RWPE1 (cell line): ENCODE measurements around the gene POU6F2.

Experiments
- CTCF ChIA-PET: fragments of 350-600 bp; sonication (Branson Sonifier 250); formaldehyde crosslinking; extraction: SDS; loops from one replicate; lab custom pipeline; 2021; lab: Yijun Ruan, JAX
- POLR2A ChIA-PET: fragments of 400-600 bp; formaldehyde crosslinking; extraction: SDS; loops from one replicate; lab custom pipeline; 2020; ENCODE audit warnings: antibody characterized with exemption; ENCODE audit not compliant: low non-redundant PET; lab: Yijun Ruan, JAX
- DNase-seq: peaks from one replicate; pipeline ENCODE4 v3.0.0; 2012; ENCODE audit warnings: low spot score
- H3K27ac ChIP-seq: fragments of 450-650 bp; 2 replicates; pipeline ENCODE4 v1.5.1; 2017
- TF ChIP-seq, protein P1 (sequence below): fragments of 450-650 bp; conservative IDR thresholded peaks from 2 replicates; pipeline ENCODE4 v1.5.1; 2017; ENCODE audit warnings: low read depth, mild to moderate bottlenecking

The POU6F2 gene

DNA sequence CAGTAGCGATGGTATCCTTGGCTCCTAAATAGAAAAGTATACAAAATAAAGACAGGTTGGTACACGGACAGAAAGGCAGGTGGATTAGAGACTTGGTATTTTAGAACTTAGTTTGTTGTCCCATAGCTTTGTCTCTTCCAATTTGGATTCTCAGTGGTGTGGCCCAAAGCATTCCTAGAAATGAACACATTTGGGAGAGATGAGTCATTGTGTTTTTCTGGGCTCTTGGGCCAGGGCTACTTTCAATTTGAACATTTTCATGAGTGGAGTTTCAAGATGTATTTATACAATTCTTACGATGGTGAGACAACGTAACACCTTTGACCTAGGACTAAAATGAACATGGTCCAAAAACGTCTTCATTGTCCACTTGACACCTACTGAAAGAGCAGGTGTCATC, 363.4 kb downstream of the POU6F2 start:
- POLR2A ChIA-PET, result no interaction called here

DNA sequence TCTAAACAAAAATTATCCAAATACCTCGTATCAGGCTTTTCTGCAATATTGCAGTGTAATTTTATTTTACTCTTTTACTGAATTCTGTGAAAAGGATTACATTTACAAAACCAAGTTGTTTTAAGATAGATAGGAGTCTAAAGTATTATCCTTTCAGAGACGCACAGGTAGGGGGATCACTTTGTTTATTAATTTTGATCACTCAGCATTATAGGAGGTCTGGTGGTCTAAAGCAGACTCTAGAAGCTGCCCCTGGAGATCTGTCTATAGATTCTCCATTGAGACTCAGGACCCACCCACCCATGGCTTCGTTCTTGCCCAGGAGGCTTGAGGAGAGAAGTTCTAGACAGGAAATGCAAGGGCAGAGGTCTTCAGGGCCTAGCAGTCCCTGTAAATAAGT, 365.1 kb downstream of the POU6F2 start:
- DNase-seq, result no peak
- TF ChIP-seq, protein P1, sequence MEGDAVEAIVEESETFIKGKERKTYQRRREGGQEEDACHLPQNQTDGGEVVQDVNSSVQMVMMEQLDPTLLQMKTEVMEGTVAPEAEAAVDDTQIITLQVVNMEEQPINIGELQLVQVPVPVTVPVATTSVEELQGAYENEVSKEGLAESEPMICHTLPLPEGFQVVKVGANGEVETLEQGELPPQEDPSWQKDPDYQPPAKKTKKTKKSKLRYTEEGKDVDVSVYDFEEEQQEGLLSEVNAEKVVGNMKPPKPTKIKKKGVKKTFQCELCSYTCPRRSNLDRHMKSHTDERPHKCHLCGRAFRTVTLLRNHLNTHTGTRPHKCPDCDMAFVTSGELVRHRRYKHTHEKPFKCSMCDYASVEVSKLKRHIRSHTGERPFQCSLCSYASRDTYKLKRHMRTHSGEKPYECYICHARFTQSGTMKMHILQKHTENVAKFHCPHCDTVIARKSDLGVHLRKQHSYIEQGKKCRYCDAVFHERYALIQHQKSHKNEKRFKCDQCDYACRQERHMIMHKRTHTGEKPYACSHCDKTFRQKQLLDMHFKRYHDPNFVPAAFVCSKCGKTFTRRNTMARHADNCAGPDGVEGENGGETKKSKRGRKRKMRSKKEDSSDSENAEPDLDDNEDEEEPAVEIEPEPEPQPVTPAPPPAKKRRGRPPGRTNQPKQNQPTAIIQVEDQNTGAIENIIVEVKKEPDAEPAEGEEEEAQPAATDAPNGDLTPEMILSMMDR, result no peak
- ChIA-PET CTCF (interaction anchor here (0.6 kb wide), 1 partner anchor 221 kb away, joined by 4 read pairs; no protein-coding TSS in a partner anchor), POLR2A (no interaction called here)
- H3K27ac ChIP-seq, result no peak overlapping the region

More for the DNA sequence above, 363.4 kb downstream of the POU6F2 start:
- TF ChIP-seq, protein P1, result no peak
- H3K27ac ChIP-seq, result no peak overlapping the region
- CTCF ChIA-PET, result no interaction called here
- DNase-seq, result no peak

DNA sequence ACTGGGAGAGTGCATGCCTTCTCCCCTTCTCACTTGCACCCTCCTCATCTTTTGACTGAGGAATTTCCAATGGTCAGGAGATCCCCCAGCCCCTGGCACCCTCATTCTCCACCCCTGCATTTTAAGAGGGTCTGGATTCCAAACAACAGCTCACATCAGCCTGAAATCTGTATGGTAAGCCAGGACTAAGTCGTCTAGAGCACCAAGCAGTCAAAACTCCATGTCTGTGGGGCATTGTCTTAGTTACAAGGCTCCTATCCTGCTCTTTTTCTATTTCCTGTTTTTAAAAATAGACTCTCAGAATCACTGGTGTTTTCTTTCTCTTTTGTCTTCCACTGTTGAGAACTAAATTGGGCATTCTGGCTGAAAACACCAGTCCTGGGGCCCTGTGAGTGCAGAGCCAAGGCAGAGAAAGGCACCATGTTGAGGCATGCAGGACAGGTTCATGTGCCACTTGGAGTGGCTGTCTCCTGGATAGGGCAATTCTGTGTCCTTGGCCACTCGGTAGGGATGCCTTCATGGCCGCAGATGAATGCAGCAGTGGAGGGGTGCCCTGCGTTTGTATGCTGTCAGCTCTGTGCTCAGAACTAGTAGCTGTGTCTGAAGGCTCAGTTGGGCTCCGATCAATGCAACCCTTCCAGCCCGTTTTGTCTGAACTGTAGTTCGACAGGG, 371.9 kb downstream of the POU6F2 start:
- TF ChIP-seq, protein P1, result no peak
- POLR2A ChIA-PET, result no interaction called here
- CTCF ChIA-PET, result no interaction called here
- no peak overlapping the region for H3K27ac ChIP-seq
- no peak for DNase-seq

DNA sequence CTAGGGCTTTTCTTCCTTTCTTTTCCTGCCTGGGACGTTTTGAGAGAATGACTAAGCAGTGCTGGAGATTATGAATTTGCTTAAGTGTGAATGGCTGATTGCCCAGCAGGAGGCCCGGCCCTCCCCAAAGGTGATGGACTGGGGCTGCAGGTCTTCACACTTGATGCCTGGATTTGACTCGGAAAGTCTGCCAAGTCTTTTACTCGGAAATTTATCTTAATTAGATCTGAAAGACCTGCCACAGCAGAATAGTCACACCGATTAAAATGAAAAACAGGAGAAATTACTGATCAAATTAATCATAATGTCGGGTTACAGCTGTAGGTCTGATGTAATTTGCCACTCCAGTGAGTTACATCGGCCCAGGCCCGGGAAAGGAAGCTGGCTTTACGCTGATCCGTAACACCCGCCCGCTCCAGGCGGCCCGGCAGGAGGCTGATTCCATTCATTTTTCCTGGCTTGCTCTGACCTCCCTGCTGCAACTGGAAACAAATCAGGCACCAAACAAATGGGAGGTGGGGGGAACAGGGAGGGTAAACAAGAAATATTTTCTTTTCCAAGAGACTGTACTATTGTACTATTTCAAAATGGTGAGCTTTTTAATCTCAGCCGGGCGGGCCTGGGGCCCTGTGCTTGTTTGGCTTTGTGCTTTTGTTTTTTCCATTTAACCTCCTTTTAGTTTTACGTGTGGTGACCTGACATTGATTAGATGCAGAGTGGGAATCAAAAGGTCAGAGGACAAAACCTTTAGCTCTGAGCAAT, 376.1 kb downstream of the POU6F2 start:
- ChIA-PET CTCF (no interaction called here), POLR2A (no interaction called here)
- TF ChIP-seq, protein P1, result no peak
- no peak overlapping the region for H3K27ac ChIP-seq
- DNase-seq, result peak; percentile 34

DNA sequence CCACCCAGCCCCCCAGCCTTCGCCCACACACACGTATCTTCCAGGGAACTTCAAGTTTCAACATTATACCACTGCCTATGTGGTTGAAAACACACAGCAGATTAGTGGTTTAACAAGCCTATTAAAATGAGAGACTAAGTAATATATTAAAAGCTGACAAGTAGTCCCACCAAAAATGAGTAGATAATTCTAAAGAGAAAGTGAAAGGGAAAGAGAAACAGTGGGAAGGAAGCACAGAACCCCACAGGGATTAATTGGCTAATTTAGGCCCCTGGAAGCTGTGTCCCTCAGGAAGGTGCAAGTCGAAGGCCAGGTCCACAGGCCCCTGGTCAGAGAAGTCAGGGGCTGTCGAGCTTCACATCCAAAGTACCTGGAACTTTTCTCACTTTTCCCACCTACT, 378.0 kb downstream of the POU6F2 start:
- no peak overlapping the region for H3K27ac ChIP-seq
- TF ChIP-seq, protein P1, result no peak
- CTCF ChIA-PET, result no interaction called here
- POLR2A ChIA-PET, result no interaction called here
- DNase-seq, result no peak

DNA sequence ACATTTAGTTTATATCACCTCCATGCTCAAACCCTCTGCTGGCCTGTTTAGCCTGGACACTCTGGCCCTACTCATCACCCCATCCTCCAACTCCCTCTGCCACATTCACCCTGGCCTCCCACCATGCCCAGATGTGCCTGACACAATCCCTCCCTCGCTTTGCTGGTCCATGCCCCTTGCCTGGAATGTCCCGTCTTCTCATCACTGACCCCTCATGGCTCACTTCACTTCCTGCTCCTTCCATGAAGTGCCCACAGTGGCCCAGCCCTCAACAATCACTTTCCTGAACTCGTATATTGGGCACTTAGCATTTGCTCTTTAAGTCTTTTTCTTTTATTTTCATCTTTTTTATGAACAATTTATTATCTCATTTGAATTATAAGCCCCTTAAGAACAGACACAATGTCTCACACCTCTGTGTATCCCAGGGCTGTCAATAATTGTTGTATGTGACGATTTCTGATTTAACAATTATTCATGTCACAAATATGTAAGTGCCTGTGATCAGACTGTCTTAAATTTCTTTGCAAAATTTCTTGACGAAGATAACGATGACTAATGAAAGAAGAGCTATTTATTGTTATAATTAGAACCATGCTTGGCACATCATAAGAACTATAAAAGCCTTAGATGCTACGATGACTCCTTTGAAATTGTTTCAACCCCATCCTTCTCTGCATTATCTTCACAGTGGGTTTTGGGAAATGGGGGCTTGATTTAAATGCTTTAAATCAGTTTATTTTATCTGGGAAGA, 378.6 kb downstream of the POU6F2 start:
- ChIA-PET CTCF (interaction anchor here (0.6 kb wide), 1 partner anchor 244 kb away, joined by 9 read pairs; no protein-coding TSS in a partner anchor), POLR2A (no interaction called here)

More for the DNA sequence above, 378.6 kb downstream of the POU6F2 start:
- TF ChIP-seq, protein P1, result no peak
- no peak overlapping the region for H3K27ac ChIP-seq
- no peak for DNase-seq
